HCT116 (cell line): ENCODE results near the gene CRIM1.

Source experiments
- EZH2 ChIP-seq: fragments of 200-600 bp; sonication (generic); IDR thresholded peaks from 2 replicates; pipeline ENCODE4 v1.6.1; 2017; ENCODE audit warnings: antibody characterized with exemption, mixed run types
- EZH2phosphoT487 ChIP-seq: fragments of 200-600 bp; IDR thresholded peaks from 2 replicates; pipeline ENCODE4 v1.6.1; 2018; ENCODE audit warnings: antibody characterized with exemption, borderline replicate concordance
- JUND ChIP-seq: IDR thresholded peaks from 2 replicates; pipeline ENCODE4 v1.6.1; 2012
- POLR2A ChIP-seq: IDR thresholded peaks from 2 replicates; pipeline ENCODE4 v1.7.0; 2011; ENCODE audit warnings: borderline replicate concordance; ENCODE audit not compliant: insufficient read depth, insufficient read length; ENCODE audit errors: extremely low read depth
- POLR2AphosphoS5 ChIP-seq: IDR thresholded peaks from 2 replicates; pipeline ENCODE4 v1.6.1; 2011; ENCODE audit warnings: mild to moderate bottlenecking, low read depth, low read length, moderate library complexity
- RAD21 ChIP-seq: IDR thresholded peaks from 2 replicates; pipeline ENCODE4 v1.6.1; 2012; ENCODE audit warnings: low read depth, mild to moderate bottlenecking
- SIN3A ChIP-seq: IDR thresholded peaks from 2 replicates; pipeline ENCODE4 v1.6.1; 2012; ENCODE audit warnings: low read depth
- SP1 ChIP-seq: IDR thresholded peaks from 2 replicates; pipeline ENCODE4 v1.6.1; 2012; ENCODE audit warnings: low read depth
- TCF7L2 ChIP-seq: IDR thresholded peaks from 2 replicates; pipeline ENCODE4 v1.7.0; 2011; ENCODE audit warnings: borderline replicate concordance, inconsistent platforms; ENCODE audit not compliant: insufficient read depth, insufficient read length; ENCODE audit errors: extremely low read depth
- YY1 ChIP-seq: IDR thresholded peaks from 2 replicates; pipeline ENCODE4 v1.6.1; 2011; ENCODE audit warnings: low read length, low read depth, moderate library complexity, mild to moderate bottlenecking; ENCODE audit not compliant: insufficient replicate concordance; ENCODE audit errors: extremely low read depth
- TF ChIP-seq, protein P1 (sequence below), 3 experiments: fragments of 200-600 bp in 1 of 3; sonication (generic) in 1 of 3; IDR thresholded peaks in 2 of 3; conservative IDR thresholded peaks in 1 of 3; 2 replicates each; pipeline ENCODE4 v1.5.1; 2012 to 2017; ENCODE audit warnings: low read depth in 2 of 3, low read length in 2 of 3, antibody characterized with exemption in 1 of 3, borderline replicate concordance in 1 of 3, control low read depth in 1 of 3, mild to moderate bottlenecking in 1 of 3, mixed read lengths in 1 of 3, mixed run types in 1 of 3, moderate library complexity in 1 of 3; ENCODE audit not compliant: insufficient read depth in 1 of 3
- TF ChIP-seq, protein P2 (sequence below): IDR thresholded peaks from 2 replicates; pipeline ENCODE4 v1.6.1; 2012; ENCODE audit warnings: low read depth
- TF ChIP-seq, protein P3 (sequence below): IDR thresholded peaks from 2 replicates; pipeline ENCODE4 v1.6.1; 2012

- TF ChIP-seq POLR2A, result no peak
- TF ChIP-seq, protein P1, sequence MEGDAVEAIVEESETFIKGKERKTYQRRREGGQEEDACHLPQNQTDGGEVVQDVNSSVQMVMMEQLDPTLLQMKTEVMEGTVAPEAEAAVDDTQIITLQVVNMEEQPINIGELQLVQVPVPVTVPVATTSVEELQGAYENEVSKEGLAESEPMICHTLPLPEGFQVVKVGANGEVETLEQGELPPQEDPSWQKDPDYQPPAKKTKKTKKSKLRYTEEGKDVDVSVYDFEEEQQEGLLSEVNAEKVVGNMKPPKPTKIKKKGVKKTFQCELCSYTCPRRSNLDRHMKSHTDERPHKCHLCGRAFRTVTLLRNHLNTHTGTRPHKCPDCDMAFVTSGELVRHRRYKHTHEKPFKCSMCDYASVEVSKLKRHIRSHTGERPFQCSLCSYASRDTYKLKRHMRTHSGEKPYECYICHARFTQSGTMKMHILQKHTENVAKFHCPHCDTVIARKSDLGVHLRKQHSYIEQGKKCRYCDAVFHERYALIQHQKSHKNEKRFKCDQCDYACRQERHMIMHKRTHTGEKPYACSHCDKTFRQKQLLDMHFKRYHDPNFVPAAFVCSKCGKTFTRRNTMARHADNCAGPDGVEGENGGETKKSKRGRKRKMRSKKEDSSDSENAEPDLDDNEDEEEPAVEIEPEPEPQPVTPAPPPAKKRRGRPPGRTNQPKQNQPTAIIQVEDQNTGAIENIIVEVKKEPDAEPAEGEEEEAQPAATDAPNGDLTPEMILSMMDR (IDR thresholded peaks at IDR 0.05 in 2 of 3, conservative IDR thresholded peaks at IDR 0.05 in 1 of 3; ENCODE audit: borderline replicate concordance in 1 of 3, insufficient read depth in 1 of 3, low read depth in 2 of 3, low read length in 2 of 3), result no peak
- TF ChIP-seq EZH2, result no peak
- TF ChIP-seq SP1, result no peak
- no peak for TF ChIP-seq EZH2phosphoT487
- TF ChIP-seq YY1, result no peak
- no peak for TF ChIP-seq TCF7L2
- TF ChIP-seq SIN3A, result no peak
- TF ChIP-seq, protein P2, sequence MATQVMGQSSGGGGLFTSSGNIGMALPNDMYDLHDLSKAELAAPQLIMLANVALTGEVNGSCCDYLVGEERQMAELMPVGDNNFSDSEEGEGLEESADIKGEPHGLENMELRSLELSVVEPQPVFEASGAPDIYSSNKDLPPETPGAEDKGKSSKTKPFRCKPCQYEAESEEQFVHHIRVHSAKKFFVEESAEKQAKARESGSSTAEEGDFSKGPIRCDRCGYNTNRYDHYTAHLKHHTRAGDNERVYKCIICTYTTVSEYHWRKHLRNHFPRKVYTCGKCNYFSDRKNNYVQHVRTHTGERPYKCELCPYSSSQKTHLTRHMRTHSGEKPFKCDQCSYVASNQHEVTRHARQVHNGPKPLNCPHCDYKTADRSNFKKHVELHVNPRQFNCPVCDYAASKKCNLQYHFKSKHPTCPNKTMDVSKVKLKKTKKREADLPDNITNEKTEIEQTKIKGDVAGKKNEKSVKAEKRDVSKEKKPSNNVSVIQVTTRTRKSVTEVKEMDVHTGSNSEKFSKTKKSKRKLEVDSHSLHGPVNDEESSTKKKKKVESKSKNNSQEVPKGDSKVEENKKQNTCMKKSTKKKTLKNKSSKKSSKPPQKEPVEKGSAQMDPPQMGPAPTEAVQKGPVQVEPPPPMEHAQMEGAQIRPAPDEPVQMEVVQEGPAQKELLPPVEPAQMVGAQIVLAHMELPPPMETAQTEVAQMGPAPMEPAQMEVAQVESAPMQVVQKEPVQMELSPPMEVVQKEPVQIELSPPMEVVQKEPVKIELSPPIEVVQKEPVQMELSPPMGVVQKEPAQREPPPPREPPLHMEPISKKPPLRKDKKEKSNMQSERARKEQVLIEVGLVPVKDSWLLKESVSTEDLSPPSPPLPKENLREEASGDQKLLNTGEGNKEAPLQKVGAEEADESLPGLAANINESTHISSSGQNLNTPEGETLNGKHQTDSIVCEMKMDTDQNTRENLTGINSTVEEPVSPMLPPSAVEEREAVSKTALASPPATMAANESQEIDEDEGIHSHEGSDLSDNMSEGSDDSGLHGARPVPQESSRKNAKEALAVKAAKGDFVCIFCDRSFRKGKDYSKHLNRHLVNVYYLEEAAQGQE, result no peak
- no peak for TF ChIP-seq RAD21
- TF ChIP-seq POLR2AphosphoS5, result no peak
- TF ChIP-seq JUND, result no peak
- TF ChIP-seq, protein P3, sequence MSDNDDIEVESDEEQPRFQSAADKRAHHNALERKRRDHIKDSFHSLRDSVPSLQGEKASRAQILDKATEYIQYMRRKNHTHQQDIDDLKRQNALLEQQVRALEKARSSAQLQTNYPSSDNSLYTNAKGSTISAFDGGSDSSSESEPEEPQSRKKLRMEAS, result no peak
These were observed 117.7 kb downstream of the CRIM1 start for GRCh38 chr2:36473230-36473629.
